ENCODE measurements around the gene RFC2.

- TF ChIP-seq POLR2A (IDR thresholded peaks at IDR 0.05) = no peak
- no peak for TF ChIP-seq CTCF (IDR thresholded peaks at IDR 0.05)
Measured at GRCh38 chr7:74277636-74278035, 23.4 kb upstream of the RFC2 start.

Measured in right lobe of liver (tissue), 4 donors.